CD4-positive, alpha-beta T cell (primary cell): ENCODE measurements around the gene FOXO1. TPM values are rescaled to one million over a fixed set of nuclear protein-coding genes. Genes with fewer than 3 reads are reported as not detected.

Experiments used
- ATAC-seq: fragments of 200-7000 bp; cut with Tn5 transposase; one replicate; pipeline ENCODE4 v1.10.0; 2022; ENCODE audit warnings: mild to moderate bottlenecking; ENCODE audit not compliant: poor library complexity
- CTCF ChIA-PET: fragments of 350-600 bp; sonication (Branson Sonifier 250); formaldehyde crosslinking; loops from one replicate; lab custom pipeline; 2021; ENCODE audit warnings: antibody characterized with exemption, inconsistent platforms; lab: Charles Lee
- POLR2A ChIA-PET: fragments of 350-600 bp; sonication (Branson Sonifier 250); formaldehyde crosslinking; loops from one replicate; lab custom pipeline; 2021; ENCODE audit warnings: antibody characterized with exemption, inconsistent platforms; lab: Charles Lee
- DNase-seq, 14 experiments: peaks; one replicate each; pipeline ENCODE4 v3.0.0-alpha.2; 2013 to 2020; ENCODE audit warnings: mixed read lengths in 2 of 14
- H3K27ac ChIP-seq, 2 donors: one replicate each; pipeline versions ENCODE4 v1.5.1 to v1.7.0; 2013; ENCODE audit warnings: low read length in 2 of 2, low read depth in 1 of 2, mild to moderate bottlenecking in 1 of 2
- H3K27me3 ChIP-seq, 2 experiments: 1 replicate in 1 of 2; 2 replicates in 1 of 2; pipeline versions ENCODE4 v1.6.1 to v1.7.0; 2013; ENCODE audit warnings: low read length in 2 of 2, control low read depth in 1 of 2, mild to moderate bottlenecking in 1 of 2, moderate library complexity in 1 of 2; ENCODE audit not compliant: insufficient read depth in 2 of 2, control insufficient read depth in 1 of 2
- H3K36me3 ChIP-seq: one replicate; pipeline ENCODE4 v1.6.1; 2013; ENCODE audit warnings: low read length, control low read depth; ENCODE audit not compliant: insufficient read depth
- H3K4me1 ChIP-seq: one replicate; pipeline ENCODE4 v1.6.1; 2013; ENCODE audit warnings: low read length, control low read depth; ENCODE audit not compliant: insufficient read depth
- H3K4me3 ChIP-seq: one replicate; pipeline ENCODE4 v1.5.1; 2013; ENCODE audit warnings: mild to moderate bottlenecking, low read length, moderate library complexity
- H3K9me3 ChIP-seq, 2 experiments: 1 replicate in 1 of 2; 2 replicates in 1 of 2; pipeline versions ENCODE4 v1.6.1 to v1.7.0; 2013; ENCODE audit warnings: low read length in 2 of 2, mild to moderate bottlenecking in 2 of 2, control low read depth in 1 of 2, moderate library complexity in 1 of 2; ENCODE audit not compliant: control insufficient read depth in 1 of 2, insufficient read depth in 1 of 2
- H3K27ac Mint-ChIP-seq: one replicate; pipeline ENCODE4 v1.8.0; 2020; ENCODE audit warnings: mixed read lengths
- H3K27me3 Mint-ChIP-seq: one replicate; pipeline ENCODE4 v1.8.0; 2021; ENCODE audit warnings: mixed read lengths
- H3K36me3 Mint-ChIP-seq: one replicate; pipeline ENCODE4 v1.8.0; 2021; ENCODE audit warnings: low read depth, mixed read lengths
- H3K4me1 Mint-ChIP-seq: one replicate; pipeline ENCODE4 v1.8.0; 2021; ENCODE audit warnings: low read depth, mixed read lengths
- H3K4me3 Mint-ChIP-seq: one replicate; pipeline ENCODE4 v1.8.0; 2020; ENCODE audit warnings: mild to moderate bottlenecking, mixed read lengths
- H3K9me3 Mint-ChIP-seq: one replicate; pipeline ENCODE4 v1.8.0; 2020; ENCODE audit warnings: mixed read lengths
- CTCF ChIP-seq: fragments of 200-600 bp; IDR thresholded peaks from one replicate; pipeline ENCODE4 v1.8.0; 2022; ENCODE audit warnings: antibody characterized with exemption, mild to moderate bottlenecking
- intact Hi-C, 2 experiments: fragments of 100-400 bp; cut with DNase I in 1 of 2; cut with micrococcal nuclease in 1 of 2; formaldehyde crosslinking; loops; one replicate each; pipeline versions ENCODE4 v1.15.1 to v1.9.0; 2023 to 2025; cut with DNase I, micrococcal nuclease
- total RNA-seq, 174 experiments: library from RNA in 2 of 174; stranded (reverse) in 2 of 174; gene quantifications; one replicate each; pipeline ENCODE4 v1.2.3 and lab custom pipeline; 2021 to 2026

FOXO1 gene
- total RNA-seq, 2 experiments from 2014 or later, result 93.1 to 101 TPM

GRCh38 chr13:40622761-40623160 is 43.7 kb downstream of the FOXO1 start:
- H3K4me3 Mint-ChIP-seq, result peak overlapping the region; percentile 6
- ChIA-PET CTCF (interaction anchor here (1.2 kb wide), 1 partner anchor 41 kb away, joined by 3 read pairs; no protein-coding TSS in a partner anchor), POLR2A (interaction anchor here (0.8 to 2.1 kb wide), 2 partner anchors 10 to 43 kb away, joined by 3 to 5 read pairs; no protein-coding TSS in a partner anchor)
- peaks cover 66% of the 10 kb centered on the region for H3K4me1 ChIP-seq
- TF ChIP-seq CTCF, result no peak
- no peaks in the 10 kb centered on the region for H3K27me3 ChIP-seq
- H3K4me1 Mint-ChIP-seq, result peaks cover 92% of the 10 kb centered on the region
- intact Hi-C loops, result no loop called here
- H3K9me3 ChIP-seq, result no peaks in the 10 kb centered on the region
- H3K27ac Mint-ChIP-seq, result peak overlapping the region; percentile 53
- H3K4me3 ChIP-seq, result no peak overlapping the region
- peaks cover 35% of the 10 kb centered on the region for H3K36me3 Mint-ChIP-seq
- no peaks in the 10 kb centered on the region for H3K27me3 Mint-ChIP-seq
- H3K36me3 ChIP-seq, result peaks cover 5% of the 10 kb centered on the region
- DNase-seq, result no peak
- H3K9me3 Mint-ChIP-seq, result no peaks in the 10 kb centered on the region
- ATAC-seq, result no peak
- no peak overlapping the region for H3K27ac ChIP-seq

GRCh38 chr13:40622246-40622645 is 44.2 kb downstream of the FOXO1 start:
- peak overlapping the region; percentile 53 for H3K27ac Mint-ChIP-seq
- peaks cover 66% of the 10 kb centered on the region for H3K4me1 ChIP-seq

GRCh38 chr13:40619479-40619814 is 47.0 kb downstream of the FOXO1 start:
- H3K36me3 ChIP-seq, result no peaks in the 10 kb centered on the region
- H3K4me3 Mint-ChIP-seq, result peak overlapping the region; percentile 26

More at GRCh38 chr13:40622246-40622645, 44.2 kb downstream of the FOXO1 start:
- Mint-ChIP-seq H3K36me3 (peaks cover 35% of the 10 kb centered on the region), H3K4me1 (peaks cover 92% of the 10 kb centered on the region), H3K9me3 (no peaks in the 10 kb centered on the region), H3K4me3 (peak overlapping the region; percentile 13), H3K27me3 (no peaks in the 10 kb centered on the region)
- DNase-seq (no peak), ATAC-seq (no peak)
- intact Hi-C loops, result no loop called here
- POLR2A ChIA-PET, result interaction anchor here (0.8 to 2.1 kb wide), 2 partner anchors 9 to 43 kb away, joined by 3 to 5 read pairs; no protein-coding TSS in a partner anchor
- Histone ChIP-seq H3K9me3 (no peaks in the 10 kb centered on the region), H3K27ac (no peak overlapping the region), H3K27me3 (no peaks in the 10 kb centered on the region), H3K4me3 (no peak overlapping the region), H3K36me3 (peaks cover 4% of the 10 kb centered on the region)
- CTCF ChIA-PET, result interaction anchor here (1.2 kb wide), 1 partner anchor 42 kb away, joined by 3 read pairs; no protein-coding TSS in a partner anchor
- no peak for TF ChIP-seq CTCF

More at GRCh38 chr13:40619479-40619814, 47.0 kb downstream of the FOXO1 start:
- CTCF ChIA-PET, result no interaction called here
- Histone ChIP-seq H3K4me3 (no peak overlapping the region), H3K27ac (no peak overlapping the region), H3K4me1 (peaks cover 83% of the 10 kb centered on the region), H3K27me3 (no peaks in the 10 kb centered on the region), H3K9me3 (no peaks in the 10 kb centered on the region)
- Mint-ChIP-seq H3K27ac (peak overlapping the region; percentile 87), H3K4me1 (peaks cover 95% of the 10 kb centered on the region), H3K27me3 (no peaks in the 10 kb centered on the region), H3K9me3 (no peaks in the 10 kb centered on the region), H3K36me3 (peaks cover 31% of the 10 kb centered on the region)
- intact Hi-C loops, result no loop called here
- POLR2A ChIA-PET, result interaction anchor here (0.5 to 1.3 kb wide), 6 partner anchors 18 to 654 kb away, joined by 3 to 4 read pairs (median 4); no protein-coding TSS in a partner anchor
- DNase-seq (no peak), ATAC-seq (no peak)
- TF ChIP-seq CTCF, result no peak
